Endothelial cell (in vitro differentiated cells): ENCODE results near the gene RING1. TPM values are rescaled to one million over a fixed set of nuclear protein-coding genes. Genes with fewer than 3 reads are reported as not detected.

Experiments used
- DNase-seq: peaks from one replicate; pipeline ENCODE4 v3.0.0; 2021; ENCODE audit warnings: low spot score
- H3K27ac Mint-ChIP-seq: one replicate; pipeline ENCODE4 v1.8.0; 2021; ENCODE audit warnings: mixed read lengths, inconsistent platforms; ENCODE audit not compliant: unreplicated experiment
- H3K27me3 Mint-ChIP-seq: one replicate; pipeline ENCODE4 v1.8.0; 2021; ENCODE audit warnings: mild to moderate bottlenecking, moderate library complexity, mixed read lengths, inconsistent platforms; ENCODE audit not compliant: unreplicated experiment
- H3K36me3 Mint-ChIP-seq: one replicate; pipeline ENCODE4 v1.8.0; 2021; ENCODE audit warnings: mild to moderate bottlenecking, low read depth, mixed read lengths, inconsistent platforms; ENCODE audit not compliant: unreplicated experiment
- H3K4me1 Mint-ChIP-seq: one replicate; pipeline ENCODE4 v1.8.0; 2021; ENCODE audit warnings: mild to moderate bottlenecking, mixed read lengths, inconsistent platforms; ENCODE audit not compliant: unreplicated experiment
- H3K4me3 Mint-ChIP-seq: one replicate; pipeline ENCODE4 v1.8.0; 2021; ENCODE audit warnings: mild to moderate bottlenecking, mixed read lengths, inconsistent platforms; ENCODE audit not compliant: unreplicated experiment
- H3K9me3 Mint-ChIP-seq: one replicate; pipeline ENCODE4 v1.8.0; 2021; ENCODE audit warnings: mixed read lengths, inconsistent platforms; ENCODE audit not compliant: unreplicated experiment
- total RNA-seq: library from RNA; stranded (reverse); fragmentation: NEBNext Ultra II Directional; extraction: Animal tissue kit (Norgen Biotek cat#: 25700); gene quantifications from one replicate; pipeline ENCODE4 v1.2.1, GENCODE V29; 2021; ENCODE audit not compliant: unreplicated experiment
- TF ChIP-seq, protein P1 (sequence below): fragments of 200-600 bp; sonication (generic); IDR thresholded peaks from one replicate; pipeline ENCODE4 v1.5.0; 2021; ENCODE audit warnings: antibody characterized with exemption; ENCODE audit not compliant: unreplicated experiment

Gene RING1
- total RNA-seq, 1 donor from 2014 or later, result 19.6 TPM

DNA sequence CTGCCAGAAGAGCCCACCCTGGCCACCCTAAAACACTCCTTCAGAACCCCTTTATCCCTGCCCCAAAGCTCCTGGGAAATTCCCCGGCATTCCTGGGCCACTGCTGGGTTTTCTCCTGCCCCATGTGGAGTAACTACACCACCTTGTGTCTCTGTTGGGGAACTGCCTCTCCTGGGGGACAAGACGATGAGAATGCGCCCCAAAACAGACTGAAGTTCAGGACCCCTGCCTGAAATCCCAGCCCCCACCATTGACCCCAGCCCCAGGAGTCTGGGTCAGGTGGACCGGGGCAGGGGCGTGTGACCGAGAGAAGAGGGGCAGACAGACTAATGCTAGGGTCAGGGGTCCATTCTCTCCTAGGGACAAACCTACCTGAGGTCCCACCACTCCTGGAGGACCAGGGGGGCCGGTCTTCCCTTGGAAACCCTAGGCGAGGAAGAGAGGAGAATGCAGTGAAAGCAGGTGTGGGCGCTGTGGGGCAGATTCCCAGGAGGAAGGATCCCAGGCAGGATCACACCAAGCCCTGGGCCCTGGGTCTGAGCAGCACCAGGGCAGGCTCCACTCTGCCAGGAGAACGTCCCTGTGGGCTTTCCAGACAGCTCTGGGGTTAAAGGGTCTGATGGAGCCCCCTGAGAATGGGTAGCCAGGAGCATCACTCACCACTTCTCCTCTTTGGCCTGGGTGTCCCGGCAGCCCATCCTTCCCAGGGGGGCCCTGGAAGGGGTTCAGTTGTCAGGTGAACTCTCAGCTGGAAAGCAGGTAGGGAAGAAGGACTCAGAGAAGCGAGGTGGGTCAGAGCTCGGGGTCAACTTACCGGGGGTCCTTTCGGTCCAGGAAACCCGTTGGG, 35.4 kb upstream of the RING1 start:
- no peak overlapping the region for H3K4me3 Mint-ChIP-seq
- DNase-seq, result peak; percentile 41
- no peak overlapping the region for H3K27ac Mint-ChIP-seq
- H3K36me3 Mint-ChIP-seq, result peaks cover 13% of the 10 kb centered on the region
- TF ChIP-seq, protein P1, sequence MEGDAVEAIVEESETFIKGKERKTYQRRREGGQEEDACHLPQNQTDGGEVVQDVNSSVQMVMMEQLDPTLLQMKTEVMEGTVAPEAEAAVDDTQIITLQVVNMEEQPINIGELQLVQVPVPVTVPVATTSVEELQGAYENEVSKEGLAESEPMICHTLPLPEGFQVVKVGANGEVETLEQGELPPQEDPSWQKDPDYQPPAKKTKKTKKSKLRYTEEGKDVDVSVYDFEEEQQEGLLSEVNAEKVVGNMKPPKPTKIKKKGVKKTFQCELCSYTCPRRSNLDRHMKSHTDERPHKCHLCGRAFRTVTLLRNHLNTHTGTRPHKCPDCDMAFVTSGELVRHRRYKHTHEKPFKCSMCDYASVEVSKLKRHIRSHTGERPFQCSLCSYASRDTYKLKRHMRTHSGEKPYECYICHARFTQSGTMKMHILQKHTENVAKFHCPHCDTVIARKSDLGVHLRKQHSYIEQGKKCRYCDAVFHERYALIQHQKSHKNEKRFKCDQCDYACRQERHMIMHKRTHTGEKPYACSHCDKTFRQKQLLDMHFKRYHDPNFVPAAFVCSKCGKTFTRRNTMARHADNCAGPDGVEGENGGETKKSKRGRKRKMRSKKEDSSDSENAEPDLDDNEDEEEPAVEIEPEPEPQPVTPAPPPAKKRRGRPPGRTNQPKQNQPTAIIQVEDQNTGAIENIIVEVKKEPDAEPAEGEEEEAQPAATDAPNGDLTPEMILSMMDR, result peak; percentile 35
- peaks cover 2% of the 10 kb centered on the region for H3K4me1 Mint-ChIP-seq
- peaks cover 14% of the 10 kb centered on the region for H3K27me3 Mint-ChIP-seq
- H3K9me3 Mint-ChIP-seq, result no peaks in the 10 kb centered on the region

DNA sequence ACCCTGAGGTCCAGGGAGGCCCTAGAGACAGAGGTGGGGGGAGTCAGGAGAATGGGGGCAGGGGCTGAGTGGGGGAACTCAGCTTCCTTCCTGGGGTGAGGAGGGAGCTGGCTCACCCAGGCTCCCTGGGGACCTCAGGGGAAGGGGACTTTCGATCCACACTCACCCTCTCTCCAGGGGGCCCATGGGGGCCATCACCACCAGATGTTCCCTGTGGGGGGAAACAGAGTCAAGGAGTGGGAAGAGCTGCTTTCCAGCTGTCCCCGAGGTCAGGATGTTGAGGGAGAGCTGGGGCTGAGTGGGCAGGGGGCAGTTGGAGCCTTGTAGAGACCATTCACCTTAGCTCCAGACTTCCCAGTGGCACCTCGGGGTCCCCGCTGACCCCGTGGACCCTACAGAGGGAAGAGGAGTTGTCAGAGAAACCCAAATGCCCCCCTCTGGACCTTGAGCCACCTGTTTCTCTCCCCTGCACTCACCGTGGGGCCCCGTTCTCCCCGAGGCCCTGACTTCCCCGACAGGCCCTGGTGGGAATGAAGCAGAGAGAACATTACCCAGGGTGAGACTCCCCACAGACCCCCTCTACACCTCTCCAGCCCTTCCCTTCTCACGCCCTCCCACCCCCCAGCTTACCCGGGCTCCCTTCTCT, 34.6 kb upstream of the RING1 start:
- no peak for DNase-seq
- TF ChIP-seq, protein P1, result no peak
- no peaks in the 10 kb centered on the region for H3K9me3 Mint-ChIP-seq
- H3K27ac Mint-ChIP-seq, result no peak overlapping the region
- peaks cover 15% of the 10 kb centered on the region for H3K36me3 Mint-ChIP-seq
- peaks cover 14% of the 10 kb centered on the region for H3K27me3 Mint-ChIP-seq
- H3K4me1 Mint-ChIP-seq, result peaks cover 2% of the 10 kb centered on the region
- H3K4me3 Mint-ChIP-seq, result no peak overlapping the region

DNA sequence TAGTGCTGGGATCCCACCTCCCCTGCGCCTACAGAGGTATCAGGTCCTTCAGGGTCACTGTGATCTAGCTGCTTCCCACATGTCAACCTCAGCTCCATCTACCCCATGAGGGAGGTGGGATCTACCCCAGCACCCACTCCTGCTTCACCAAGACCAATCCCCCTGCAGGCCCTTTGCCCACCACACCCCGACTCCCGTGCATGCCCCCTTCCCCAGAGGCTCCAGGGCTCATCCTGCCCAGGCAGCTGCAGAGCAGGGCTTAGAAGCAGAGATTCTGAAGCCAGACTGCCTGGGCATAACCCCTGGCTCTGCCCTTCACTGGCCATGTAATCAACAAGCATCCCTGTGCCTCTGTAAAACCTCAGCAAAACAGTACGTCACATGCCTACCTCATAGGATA, 33.5 kb upstream of the RING1 start:
- Mint-ChIP-seq H3K4me3 (no peak overlapping the region), H3K27me3 (peaks cover 12% of the 10 kb centered on the region), H3K4me1 (peaks cover 2% of the 10 kb centered on the region), H3K9me3 (no peaks in the 10 kb centered on the region), H3K27ac (no peak overlapping the region), H3K36me3 (peaks cover 16% of the 10 kb centered on the region)
- no peak for DNase-seq
- TF ChIP-seq, protein P1, result no peak

DNA sequence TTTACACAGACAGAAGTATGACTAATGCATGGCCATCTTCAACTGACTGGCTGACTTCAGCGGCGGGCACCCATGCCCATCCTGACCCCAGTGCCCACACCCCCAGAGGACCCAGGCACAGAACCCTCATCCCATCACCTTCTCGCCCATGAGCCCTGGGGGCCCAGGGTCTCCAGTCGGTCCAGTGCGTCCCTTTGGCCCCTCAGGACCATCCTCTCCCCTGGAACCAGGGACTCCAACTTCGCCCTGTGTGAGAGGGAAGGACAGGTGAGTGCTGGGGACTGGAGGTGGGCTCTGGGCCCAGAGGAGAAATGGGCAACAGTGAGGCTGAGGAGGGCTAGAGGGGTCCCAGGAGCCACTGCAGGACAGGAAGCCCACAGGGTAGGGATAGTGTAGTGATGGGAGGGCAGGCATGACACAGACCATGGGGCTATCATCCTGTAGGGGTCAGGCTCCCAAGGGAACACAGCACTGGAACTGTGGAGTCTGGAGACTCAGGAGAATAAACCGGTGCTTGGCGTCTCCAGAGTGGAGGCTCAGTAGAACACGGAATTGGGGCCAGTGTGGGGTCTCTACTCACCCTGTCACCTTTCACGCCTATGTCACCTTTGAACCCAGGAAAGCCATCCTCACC, 32.7 kb upstream of the RING1 start:
- TF ChIP-seq, protein P1, result no peak
- H3K4me3 Mint-ChIP-seq, result peak overlapping the region; percentile 23
- H3K36me3 Mint-ChIP-seq, result peaks cover 23% of the 10 kb centered on the region
- no peak for DNase-seq
- H3K27ac Mint-ChIP-seq, result no peak overlapping the region
- peaks cover 13% of the 10 kb centered on the region for H3K27me3 Mint-ChIP-seq
- H3K9me3 Mint-ChIP-seq, result no peaks in the 10 kb centered on the region
- peaks cover 2% of the 10 kb centered on the region for H3K4me1 Mint-ChIP-seq
